GM21360 (cell line): ENCODE measurements around the gene LMO7.
A peak's percentile ranks its signal among the peaks of the same experiment; 100 is the strongest.

Experiments
- ATAC-seq: cut with Tn5 transposase; IDR thresholded peaks from one replicate; pipeline ENCODE4 v1.9.1; 2021; ENCODE audit warnings: mild to moderate bottlenecking, moderate library complexity; ENCODE audit not compliant: unreplicated experiment

LMO7 gene

DNA sequence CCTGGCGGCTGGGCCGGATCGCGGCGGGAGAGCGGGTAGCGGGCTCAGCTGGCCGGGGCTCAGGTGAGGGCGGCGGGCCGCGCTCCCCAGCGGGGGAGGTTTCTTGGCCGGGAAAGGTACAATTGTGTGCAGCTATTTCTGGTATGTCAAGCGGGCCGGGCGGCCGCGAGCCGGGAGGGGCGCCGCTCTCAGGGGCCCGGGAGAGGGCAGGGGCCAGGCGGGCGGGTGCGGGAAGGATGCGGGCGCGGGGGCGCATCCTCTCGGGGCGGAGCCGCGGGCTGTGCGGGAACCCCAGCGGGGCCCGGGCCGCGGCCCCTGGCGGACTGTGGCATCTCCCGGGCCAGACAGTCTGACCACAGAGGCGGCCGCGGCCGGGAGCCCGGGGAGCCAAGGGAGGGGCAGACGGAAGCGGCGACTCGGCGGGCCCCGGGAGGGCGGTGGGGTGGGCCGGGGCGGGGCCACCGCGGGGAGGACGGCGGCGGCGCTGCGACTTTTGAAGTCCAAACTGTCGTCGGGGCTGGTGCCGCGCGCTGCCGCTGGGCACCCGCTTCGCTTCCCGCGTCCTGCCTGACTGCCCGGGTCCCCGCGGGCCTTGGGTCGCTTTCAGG, at the start of gene LMO7:
LMO7 (plus strand) TSS at position 503 of the 608 bp plus-strand sequence. CDS start 328 bp downstream, outside the sequence.
- ATAC-seq: peak; percentile 60

DNA sequence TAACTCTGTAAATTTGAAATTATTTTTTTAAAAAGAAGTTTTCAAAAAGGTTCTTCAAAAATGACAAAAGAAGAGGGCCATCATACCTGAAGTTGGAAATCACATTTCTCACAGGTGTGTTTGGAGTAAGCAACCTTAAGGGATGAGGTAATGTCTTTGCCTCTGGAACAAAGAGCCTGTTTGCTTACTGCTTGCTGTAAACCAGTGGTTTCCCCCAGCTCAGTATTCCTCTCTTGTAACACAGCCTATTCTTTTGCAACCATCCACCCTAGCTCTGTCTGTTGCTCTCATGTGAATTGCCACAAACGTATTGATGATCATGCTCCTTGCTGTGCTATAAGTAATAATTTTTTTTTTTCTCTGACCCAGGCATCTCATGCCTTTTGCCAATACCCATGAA, 48.5 kb upstream of the LMO7 start:
- ATAC-seq: no peak

DNA sequence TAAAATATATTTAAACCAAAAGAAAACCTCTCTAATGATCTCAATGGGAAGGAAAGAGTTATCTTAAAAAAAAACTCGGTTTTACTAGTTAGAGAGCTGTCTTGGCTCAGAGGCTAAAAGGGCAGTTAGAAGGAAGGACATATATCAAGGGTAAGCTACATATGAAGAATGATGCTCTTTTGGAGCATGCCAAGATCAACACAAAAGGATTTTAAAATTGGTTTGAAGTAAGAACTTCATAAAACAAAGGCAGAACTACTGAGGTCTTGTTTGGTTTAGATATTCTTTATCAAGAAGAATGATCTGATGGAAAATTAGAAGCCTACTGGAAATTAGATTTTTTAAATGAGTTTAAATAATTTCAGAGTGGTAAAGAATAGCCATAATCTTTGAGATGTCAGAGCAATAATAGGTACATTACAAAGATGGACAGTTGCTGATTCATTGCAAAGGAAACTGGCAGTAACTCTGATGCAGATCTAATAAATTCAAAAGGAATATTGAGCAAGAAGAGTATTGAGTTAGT, 39.4 kb upstream of the LMO7 start:
- ATAC-seq: no peak

DNA sequence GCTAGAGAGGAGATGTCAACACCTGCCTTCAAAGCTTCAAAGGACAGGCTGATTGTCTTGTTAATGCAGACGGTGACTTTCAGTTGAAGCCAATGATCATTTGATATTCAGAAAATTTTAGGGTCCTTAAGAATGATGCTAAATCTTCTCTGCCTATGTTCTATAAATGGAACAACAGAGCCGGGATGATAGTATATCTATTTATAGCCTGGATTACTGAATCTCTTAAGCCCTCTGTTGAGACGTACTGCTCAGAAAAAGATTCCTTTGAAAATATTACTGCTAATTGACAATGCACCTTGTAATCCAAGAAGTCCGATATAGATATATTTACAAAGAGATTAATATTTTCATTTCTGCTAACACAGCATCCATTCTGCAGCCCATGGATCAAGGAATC, 35.8 kb upstream of the LMO7 start:
- ATAC-seq: no peak

DNA sequence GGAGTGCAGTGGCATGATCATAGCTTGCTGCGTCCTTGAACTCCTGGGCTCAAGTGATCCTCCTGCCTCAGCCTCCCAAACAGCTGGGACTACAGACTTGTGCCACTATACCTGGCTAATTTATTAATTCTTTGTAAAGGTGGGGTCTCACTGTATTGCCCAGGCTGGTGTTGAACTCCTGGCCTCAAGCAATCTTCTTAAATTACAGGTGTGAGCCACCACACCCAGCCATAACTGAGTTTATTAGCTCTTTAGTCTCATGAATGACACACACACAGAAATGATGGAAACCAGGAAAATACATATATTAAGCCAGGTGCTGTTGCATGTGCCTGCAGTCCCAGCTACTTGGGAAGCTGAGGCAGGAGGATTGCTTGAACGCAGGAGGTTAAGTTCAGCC, 33.1 kb upstream of the LMO7 start:
- no peak for ATAC-seq

- no peak for ATAC-seq
Observed at GRCh38 chr13:75607447-75607846, 28.7 kb upstream of the LMO7 start.

DNA sequence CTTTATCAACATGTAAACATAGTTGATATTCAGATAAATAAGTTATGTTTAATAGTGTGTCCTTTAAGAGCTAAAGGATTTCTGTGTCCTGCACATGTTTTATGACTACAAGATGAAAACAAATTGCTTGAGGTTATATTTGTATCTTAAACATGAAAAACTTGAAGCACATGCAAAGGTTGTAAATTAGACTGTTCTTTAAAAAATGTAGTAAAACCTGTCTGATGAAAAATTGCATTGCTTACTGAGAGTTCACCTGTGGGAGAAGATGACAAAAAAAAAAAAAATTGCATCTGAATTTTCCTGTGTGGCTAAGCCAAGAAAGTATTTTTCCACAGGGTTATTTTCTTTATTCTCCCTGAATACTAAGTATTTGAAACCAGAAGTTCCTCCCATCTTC, 25.7 kb upstream of the LMO7 start:
- no peak for ATAC-seq

GRCh38 chr13:75612354-75612753, 23.8 kb upstream of the LMO7 start:
- no peak for ATAC-seq

- no peak for ATAC-seq
Observed at GRCh38 chr13:75617230-75617629, 18.9 kb upstream of the LMO7 start.

- no peak for ATAC-seq
Observed at GRCh38 chr13:75618308-75618707, 17.8 kb upstream of the LMO7 start.

DNA sequence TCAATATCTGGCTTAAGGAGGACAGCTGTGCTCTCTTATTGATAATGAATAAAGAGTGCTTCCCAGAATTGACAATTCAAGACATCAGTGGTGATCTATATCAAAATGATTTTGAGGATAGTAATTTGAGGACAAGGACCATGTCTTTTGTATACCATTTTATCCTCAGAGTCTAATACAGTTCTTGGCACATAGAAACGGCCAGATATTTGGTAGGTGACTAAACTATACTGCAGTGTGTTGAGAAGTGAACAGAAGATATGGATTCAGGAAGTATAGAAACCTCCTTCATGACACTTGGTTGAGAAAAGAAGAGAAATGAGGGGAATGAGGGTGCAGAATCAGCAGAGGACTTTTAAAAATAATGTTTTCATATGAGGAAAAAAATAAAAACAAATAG, 16.1 kb upstream of the LMO7 start:
- no peak for ATAC-seq

- ATAC-seq: no peak
Observed at GRCh38 chr13:75621147-75621546, 15.0 kb upstream of the LMO7 start.

GRCh38 chr13:75628801-75629200, 7.3 kb upstream of the LMO7 start:
- no peak for ATAC-seq

DNA sequence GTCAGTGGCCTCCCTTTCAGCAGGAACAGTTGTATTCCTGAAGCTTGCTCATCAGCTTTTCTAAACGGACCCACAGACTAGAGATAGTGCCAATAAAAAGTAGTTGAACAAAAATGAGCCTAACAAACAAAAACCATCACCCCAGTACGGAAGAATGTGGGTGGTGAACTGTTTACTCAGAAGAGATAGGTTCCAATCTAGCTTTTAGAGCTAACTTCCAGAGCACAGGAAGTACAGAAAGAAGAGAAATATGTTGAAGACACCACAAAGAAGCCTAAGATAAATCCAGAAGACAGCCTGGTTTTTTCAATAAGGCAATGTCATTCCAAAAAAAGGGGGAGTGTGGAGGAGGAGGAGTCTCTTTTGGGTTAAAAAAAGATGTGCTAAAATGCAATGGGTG, 2.8 kb upstream of the LMO7 start:
- no peak for ATAC-seq

DNA sequence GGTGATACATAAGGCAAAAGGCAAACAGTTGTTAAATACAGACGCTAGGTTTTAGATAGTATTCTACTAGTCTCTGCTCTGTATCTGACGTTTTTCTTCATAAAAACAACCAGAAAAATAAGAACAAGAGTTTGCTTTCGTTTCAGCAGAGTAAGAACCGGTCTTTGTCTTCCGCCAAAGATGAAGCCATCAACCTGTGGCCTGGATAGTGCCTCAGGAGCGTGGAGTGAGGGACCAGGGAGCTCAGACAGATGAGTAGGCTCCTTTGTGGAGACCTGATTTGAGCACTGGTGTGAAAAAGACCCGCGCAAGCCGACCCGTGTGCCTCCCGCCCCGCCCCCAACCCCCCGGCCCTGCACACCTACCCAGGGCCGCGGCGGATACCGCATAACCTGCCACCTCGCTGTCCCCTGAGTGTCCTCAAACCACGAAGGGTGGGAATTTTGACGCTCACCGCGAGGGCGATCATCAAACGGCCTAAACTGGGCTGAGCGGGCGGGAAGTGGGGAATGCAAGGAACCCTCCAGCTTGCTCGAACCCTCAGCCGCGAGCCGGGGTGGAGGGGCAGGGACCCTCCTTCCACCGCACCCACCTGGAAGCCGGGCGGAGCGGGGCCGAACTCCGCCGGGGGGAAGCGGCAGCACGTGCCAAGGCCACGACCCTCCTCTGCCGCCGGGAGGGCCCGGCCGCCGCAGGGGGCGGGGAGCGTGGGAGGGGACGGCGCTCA, 866 bp upstream of the LMO7 start:
- ATAC-seq: no peak

GRCh38 chr13:75636436-75637180, 478 bp downstream of the LMO7 start:
- ATAC-seq: peak; percentile 46

- no peak for ATAC-seq
Observed at GRCh38 chr13:75637181-75637750, 1.1 kb downstream of the LMO7 start.

DNA sequence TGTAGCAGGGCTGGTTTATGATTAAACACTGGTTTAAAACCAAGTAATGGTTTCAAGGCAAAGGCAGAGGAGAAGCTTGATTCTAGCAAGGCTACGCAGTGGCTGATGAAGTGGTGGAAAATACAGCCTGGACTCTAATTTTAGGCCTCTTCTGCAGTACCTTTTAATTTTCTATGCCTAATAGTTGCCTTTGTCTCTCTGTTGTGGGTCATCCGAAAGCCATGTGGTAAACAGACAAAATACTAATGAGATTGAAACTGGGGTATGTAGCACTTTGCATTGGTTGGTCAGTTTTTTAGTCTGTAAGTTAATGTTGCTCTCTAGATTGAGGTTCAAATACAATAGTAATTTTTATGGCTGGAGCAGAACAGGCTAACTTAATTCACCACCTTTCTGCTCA, 3.3 kb downstream of the LMO7 start:
- no peak for ATAC-seq

DNA sequence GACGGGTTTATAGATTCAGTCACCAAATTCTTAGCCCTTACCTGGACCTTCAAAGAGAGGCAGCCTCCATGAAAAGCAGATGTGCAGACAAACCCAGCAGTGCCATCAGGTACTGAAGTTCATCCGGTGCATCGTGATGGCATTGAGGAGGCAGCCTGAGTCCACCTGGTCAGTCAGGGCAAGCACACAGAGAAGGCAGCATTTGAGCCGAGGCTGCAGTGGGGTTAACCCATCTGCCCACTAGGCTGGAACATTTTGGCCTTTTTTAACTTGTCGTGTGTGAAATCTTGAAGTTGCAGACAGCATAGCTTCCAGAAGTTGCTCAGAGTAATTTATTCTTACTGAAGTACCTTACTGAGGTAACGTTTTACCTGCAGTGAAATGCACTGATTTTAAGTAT, 4.9 kb downstream of the LMO7 start:
- no peak for ATAC-seq

GRCh38 chr13:75643182-75643581, 7.1 kb downstream of the LMO7 start:
- ATAC-seq: no peak

DNA sequence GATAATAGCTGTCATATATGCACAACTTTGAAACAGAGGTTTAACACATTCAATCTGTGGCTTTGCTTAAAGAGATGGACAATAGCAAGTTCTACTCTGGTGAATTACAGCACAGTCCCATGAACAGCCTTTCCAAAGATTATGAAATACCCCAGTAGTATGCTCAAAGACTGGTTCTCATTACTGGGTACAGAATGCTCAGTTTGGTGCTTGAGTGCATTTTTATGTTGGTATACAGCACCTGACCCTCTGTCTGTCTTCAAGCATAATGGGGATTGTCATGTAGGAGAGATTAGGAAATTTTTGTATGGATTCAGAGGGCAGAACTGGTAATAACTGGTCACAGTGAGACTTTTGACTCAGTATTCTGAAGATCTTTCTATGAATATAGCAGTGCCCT, 7.6 kb downstream of the LMO7 start:
- ATAC-seq: no peak

- ATAC-seq: no peak
Observed at GRCh38 chr13:75645141-75645540, 9.0 kb downstream of the LMO7 start.
